GM21367 (cell line): ENCODE results near the gene TMEM176B.
"Not testable (repeated sequence)": the region's sequence is repeated elsewhere in the genome, so short reads cannot be mapped to it uniquely, and the experiment has no call there.

Source experiments
- ATAC-seq: cut with Tn5 transposase; IDR thresholded peaks from one replicate; pipeline ENCODE4 v1.9.1; 2021; ENCODE audit not compliant: unreplicated experiment

The TMEM176B gene

DNA sequence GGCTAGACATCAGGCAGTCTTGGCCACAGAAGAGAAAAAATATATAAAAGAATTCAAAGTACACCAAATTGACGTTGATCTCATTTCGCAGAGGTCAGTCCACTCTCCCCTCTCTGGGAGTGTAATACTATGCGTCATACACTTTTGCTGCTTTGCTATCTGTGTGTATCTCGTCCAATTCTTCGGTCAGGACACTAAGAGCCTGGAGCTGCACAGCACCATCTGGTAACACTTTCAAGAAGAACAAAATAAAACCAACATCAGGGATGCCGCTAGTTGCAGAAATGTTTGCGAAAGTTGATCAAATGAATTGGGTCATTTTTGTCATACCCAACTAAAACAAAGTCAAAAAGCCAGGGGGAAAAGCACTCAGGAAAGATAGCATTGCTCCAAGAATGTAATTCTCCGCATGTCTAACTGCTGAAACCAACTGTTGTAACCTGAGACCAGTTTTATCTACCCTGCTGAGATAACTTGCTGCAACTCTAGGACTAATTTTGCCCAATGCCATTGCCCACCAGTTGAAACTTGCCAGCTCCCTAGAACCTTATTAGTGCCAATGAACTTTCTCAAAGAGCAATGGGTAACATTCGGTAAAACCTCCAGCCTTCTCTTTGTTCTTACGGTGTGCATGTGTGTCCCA is 23.4 kb upstream of the TMEM176B start:
- no peak for ATAC-seq

DNA sequence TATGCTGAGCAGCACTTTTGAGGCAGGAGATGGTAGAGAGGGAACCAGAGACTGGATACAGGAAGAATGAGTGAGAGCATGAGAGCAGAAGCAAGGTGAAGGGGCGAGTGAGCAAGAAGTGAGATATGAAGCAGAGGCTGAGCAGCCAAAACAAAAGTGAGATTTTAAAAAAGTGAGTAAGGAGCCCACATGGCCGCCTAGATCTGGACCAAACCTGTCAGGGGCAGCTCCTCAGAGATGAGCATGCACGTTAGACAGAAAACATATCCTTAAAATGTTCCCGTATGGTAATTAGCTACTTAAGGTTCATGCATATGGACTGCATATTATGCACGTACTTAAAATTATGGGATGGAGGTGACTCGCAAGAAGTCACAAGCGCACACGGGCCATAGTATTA is 22.9 kb upstream of the TMEM176B start:
- ATAC-seq: no peak

- no peak for ATAC-seq
These were observed 20.5 kb upstream of the TMEM176B start for GRCh38 chr7:150820578-150821198.

DNA sequence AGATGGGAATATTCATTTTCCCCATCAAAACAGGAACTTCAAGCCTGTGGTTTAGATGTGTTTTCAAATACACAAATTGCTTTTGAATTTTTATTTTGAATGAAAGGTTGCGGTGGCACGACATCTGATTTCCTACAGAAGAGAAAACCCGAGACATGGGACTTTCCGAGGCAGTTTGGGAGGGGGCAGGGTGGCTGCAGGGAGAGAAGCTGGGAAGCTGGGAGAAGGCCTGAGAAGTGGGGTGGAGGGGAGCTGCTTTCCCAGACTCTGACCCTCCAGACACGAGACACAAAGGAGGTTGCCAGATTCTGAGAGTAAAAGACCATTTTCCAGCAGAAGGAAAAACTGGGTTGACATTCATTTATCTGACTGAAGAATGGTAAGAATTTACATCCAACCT is 20.0 kb upstream of the TMEM176B start:
- no peak for ATAC-seq

DNA sequence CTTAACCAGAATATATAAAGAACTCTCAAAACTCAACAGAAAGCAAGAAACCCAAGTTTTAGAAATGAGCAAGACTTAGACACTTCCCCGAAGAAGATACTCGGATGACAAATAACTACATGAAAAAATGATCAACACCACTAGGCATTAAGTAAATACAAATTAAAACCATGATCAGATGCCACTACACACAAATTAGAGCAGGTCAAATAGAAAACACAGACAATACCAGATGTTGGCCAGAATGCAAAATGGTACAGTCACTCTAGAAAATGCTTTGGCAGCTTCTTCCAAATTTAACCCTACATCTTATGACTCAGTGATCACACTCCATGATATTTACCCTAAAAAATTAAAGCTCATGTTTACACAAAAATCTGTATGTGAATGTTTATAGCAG is 18.8 kb upstream of the TMEM176B start:
- ATAC-seq: no peak

DNA sequence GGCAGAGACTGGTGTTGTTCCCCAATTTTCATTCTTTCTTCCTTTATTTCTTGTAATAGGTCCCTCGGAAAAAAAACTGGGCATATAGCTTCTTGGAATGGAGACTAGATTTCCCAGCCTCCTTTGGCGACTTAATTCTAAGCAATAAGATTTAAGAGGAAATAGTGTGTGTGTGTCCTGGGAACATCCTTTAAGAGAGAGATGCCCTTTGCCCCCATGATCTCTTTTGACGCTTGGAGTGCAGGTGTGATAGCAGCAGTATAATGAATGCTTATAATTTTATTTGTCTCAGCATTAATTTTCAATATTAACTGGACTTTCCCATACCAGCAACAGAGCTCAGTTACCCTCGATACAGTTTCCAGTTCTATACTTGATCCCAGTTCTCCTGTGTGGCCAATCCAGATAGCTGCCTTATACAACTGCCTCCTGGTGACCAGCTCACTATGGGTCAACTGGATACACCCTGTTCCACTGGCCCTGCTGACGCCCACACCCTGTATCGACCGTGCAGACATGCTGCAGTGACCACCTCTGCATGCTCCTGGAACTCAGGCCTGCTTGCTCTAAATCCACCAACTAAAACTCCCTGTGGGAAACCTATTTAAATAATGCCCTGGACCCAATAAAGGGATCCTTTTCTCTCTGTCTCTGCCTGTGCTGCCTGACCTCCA is 14.3 kb upstream of the TMEM176B start:
- no peak for ATAC-seq

- ATAC-seq: not testable (repeated sequence)
These were observed 7.7 kb upstream of the TMEM176B start for GRCh38 chr7:150807616-150808438.

DNA sequence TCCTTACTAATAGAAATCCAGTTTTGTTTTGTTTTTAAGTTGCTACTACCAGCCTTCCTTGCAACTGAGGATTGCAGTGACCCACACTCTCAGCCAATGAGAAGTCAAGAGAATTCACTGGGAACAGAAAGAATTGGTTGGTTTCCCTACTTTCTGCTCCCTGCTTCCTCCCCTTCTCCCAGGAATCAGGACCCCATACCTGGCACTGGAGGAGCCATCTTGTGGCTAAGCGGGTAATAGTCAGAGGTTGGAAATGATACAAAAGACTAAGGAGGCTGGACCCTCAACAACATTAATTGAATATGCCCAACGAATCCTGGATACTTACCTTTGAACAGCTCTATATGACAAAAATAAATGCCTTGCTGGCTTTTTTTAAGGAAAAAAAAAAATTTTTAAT is 6.7 kb upstream of the TMEM176B start:
- ATAC-seq: no peak

DNA sequence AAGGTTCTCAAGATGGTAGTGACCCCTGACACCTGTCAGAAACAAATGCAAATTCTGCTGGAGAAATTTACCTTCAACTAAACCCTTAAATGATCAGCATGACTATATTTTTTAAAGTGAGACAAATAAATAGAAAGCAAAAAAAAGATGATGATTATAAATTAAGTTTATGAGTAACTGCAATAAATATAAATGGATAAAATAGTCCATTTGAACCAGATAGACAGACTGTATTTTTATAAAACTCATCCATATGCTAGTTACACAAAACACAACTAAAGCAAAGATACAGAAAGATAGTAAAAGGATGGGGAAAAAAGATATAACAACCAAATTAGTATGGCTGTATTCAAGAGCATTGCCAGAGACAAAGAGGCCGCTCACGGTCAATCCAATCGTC is 6.3 kb upstream of the TMEM176B start:
- no peak for ATAC-seq

DNA sequence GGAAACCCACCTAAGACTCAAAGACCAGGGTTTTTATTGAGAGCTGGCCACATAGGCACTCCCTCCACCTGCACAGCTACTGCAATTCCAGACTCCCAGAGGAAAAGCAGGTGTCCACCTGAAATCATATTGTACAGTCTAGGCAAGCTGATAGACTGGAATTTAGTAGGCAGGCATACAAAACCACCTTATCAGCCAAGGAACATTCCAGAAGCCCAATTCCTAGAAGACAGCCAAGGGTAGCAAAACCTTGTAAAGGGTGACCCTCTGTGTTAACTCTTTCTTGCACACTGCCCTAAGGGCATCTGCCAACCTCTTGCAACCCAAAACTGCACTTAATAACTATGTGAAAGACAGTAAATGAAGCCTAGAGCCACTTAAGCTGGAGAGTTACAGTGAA is 5.7 kb upstream of the TMEM176B start:
- no peak for ATAC-seq

GRCh38 chr7:150804802-150805201 is 4.6 kb upstream of the TMEM176B start:
- no peak for ATAC-seq

GRCh38 chr7:150803161-150803860 is 3.1 kb upstream of the TMEM176B start:
- ATAC-seq: no peak

- ATAC-seq: no peak
These were observed 2.0 kb upstream of the TMEM176B start for GRCh38 chr7:150801946-150802771.

DNA sequence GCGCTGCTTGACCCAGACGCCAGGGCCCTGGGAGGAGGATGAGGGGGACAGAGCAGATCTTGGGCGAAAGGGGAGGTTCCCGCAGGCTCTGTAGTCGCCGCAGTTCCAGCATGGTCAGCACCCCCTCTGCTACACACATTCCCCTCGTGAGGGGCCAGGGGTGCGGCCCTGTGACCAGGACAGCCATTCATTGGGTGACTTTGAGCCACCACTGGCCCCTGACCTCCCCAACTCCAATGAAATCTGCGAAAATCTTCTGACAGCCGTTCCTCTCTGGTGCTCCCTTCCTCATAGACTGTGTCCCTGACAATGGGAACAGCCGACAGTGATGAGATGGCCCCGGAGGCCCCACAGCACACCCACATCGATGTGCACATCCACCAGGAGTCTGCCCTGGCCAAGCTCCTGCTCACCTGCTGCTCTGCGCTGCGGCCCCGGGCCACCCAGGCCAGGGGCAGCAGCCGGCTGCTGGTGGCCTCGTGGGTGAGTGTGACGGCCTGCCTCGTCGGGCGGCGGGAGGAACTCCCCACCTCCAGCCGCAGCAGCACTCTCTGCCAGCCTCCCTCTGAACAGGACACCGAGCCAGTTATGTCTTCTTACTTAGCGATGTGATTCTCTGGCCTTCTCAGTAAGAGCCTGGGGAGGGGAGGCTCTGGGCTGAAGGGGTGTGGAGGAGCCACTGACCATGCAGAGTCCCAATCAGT is 1.2 kb upstream of the TMEM176B start:
- no peak for ATAC-seq

- ATAC-seq: no peak
These were observed 547 bp upstream of the TMEM176B start, which contains the start of gene TMEM176A for GRCh38 chr7:150800581-150801241. TMEM176A (plus strand) TSS chr7:150800769; CDS start chr7:150801551, 782 bp downstream.

GRCh38 chr7:150799156-150799555 is 1.0 kb downstream of the TMEM176B start:
- no peak for ATAC-seq

GRCh38 chr7:150797661-150798060 is 2.5 kb downstream of the TMEM176B start:
- ATAC-seq: no peak

DNA sequence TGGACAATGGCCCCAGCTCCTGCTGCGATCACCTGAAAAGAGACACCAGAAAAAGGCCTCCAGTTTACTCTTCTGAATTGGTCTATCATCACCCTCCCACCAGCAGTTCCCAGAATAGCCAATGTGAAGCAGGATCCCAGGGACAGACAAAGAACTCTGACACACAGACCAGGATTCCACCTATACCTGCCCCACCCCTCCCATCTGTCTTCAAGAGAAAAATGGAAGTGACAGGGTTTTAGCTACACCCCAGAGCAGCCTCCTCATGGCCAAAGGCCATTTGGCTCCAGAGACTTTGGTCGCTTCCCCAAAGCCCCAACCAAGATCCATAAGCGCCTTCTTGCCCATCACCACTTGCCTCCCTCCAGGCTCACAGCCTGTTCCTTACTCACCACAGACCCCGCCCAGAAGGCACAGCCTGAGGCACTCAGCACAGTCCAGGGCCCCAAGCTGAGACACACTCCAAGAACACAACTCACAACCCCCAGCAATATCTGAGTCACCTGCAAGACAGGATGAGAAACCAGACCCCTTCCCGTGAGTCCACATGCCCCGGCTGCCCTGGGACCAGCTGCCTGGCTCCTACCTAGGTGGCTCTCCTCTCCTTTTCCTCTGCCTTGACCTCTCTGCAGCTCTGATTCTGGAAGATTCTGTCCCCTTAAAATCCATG is 6.5 kb downstream of the TMEM176B start:
- ATAC-seq: no peak
